PC-9 (cell line): ENCODE results near the gene INSYN2A. TPM values are rescaled to one million over a fixed set of nuclear protein-coding genes. Genes with fewer than 3 reads are reported as not detected.

Experiments used
- BruUV-seq: library from RNA; stranded (reverse); fragments of 400-500 nt; replicated peaks from 2 replicates; lab custom pipeline; 2021; lab: Mats Ljungman, UMichigan
- CTCF ChIA-PET: fragments of 300-600 bp; sonication (Branson Sonifier 250); formaldehyde crosslinking; loops from one replicate; lab custom pipeline; 2022; ENCODE audit warnings: antibody characterized with exemption; lab: Charles Lee
- POLR2A ChIA-PET: fragments of 300-600 bp; sonication (Branson Sonifier 250); formaldehyde crosslinking; loops from one replicate; lab custom pipeline; 2022; ENCODE audit warnings: antibody characterized with exemption; ENCODE audit not compliant: unreplicated experiment; lab: Charles Lee
- DNase-seq, 2 experiments: peaks; one replicate each; pipeline versions ENCODE4 v3.0.0 to v3.0.0-alpha.2; 2015 to 2022; ENCODE audit warnings: mixed read lengths in 1 of 2
- H2AFZ ChIP-seq: fragments of 200-600 bp; sonication (generic); 2 replicates; pipeline ENCODE4 v1.8.1; 2017; ENCODE audit warnings: antibody characterized with exemption
- H3F3A ChIP-seq: fragments of 200-600 bp; sonication (generic); 2 replicates; pipeline ENCODE4 v1.8.1; 2017; ENCODE audit warnings: antibody characterized with exemption, mild to moderate bottlenecking, low read depth; ENCODE audit not compliant: insufficient read depth
- H3K27ac ChIP-seq: fragments of 200-600 bp; sonication (generic); 2 replicates; pipeline ENCODE4 v1.6.1; 2016; ENCODE audit warnings: mixed run types
- H3K27me3 ChIP-seq: fragments of 200-600 bp; sonication (generic); 2 replicates; pipeline ENCODE4 v1.6.1; 2016; ENCODE audit warnings: low read depth, mixed run types; ENCODE audit not compliant: insufficient read depth
- H3K36me3 ChIP-seq: fragments of 200-600 bp; sonication (generic); 2 replicates; pipeline ENCODE4 v1.6.1; 2016; ENCODE audit warnings: low read depth, mixed run types
- H3K4me1 ChIP-seq: fragments of 200-600 bp; sonication (generic); replicated peaks from 2 replicates; pipeline ENCODE4 v1.6.1; 2016; ENCODE audit warnings: mixed run types; ENCODE audit not compliant: insufficient read depth
- H3K4me2 ChIP-seq: fragments of 200-600 bp; sonication (generic); 2 replicates; pipeline ENCODE4 v1.6.1; 2017; ENCODE audit warnings: mixed run types
- H3K4me3 ChIP-seq: fragments of 200-600 bp; sonication (generic); 2 replicates; pipeline ENCODE4 v1.6.1; 2016; ENCODE audit warnings: mixed run types
- H3K79me2 ChIP-seq: fragments of 200-600 bp; sonication (generic); 2 replicates; pipeline ENCODE4 v1.6.1; 2017; ENCODE audit warnings: low read depth, mixed run types
- H3K9me2 ChIP-seq: fragments of 200-600 bp; sonication (generic); 2 replicates; pipeline ENCODE4 v1.8.1; 2017; ENCODE audit warnings: mild to moderate bottlenecking; ENCODE audit not compliant: insufficient read depth
- H3K9me3 ChIP-seq: fragments of 200-600 bp; sonication (generic); 2 replicates; pipeline ENCODE4 v1.8.1; 2016; ENCODE audit warnings: low read depth; ENCODE audit not compliant: insufficient read depth
- H4K20me1 ChIP-seq: fragments of 200-600 bp; sonication (generic); 2 replicates; pipeline ENCODE4 v1.8.1; 2017; ENCODE audit not compliant: insufficient read depth
- EZH2 ChIP-seq: fragments of 200-600 bp; sonication (generic); IDR thresholded peaks from 2 replicates; pipeline ENCODE4 v1.8.0; 2017; ENCODE audit warnings: antibody characterized with exemption, low read depth
- intact Hi-C: fragments of 100-400 bp; cut with micrococcal nuclease; formaldehyde crosslinking; loops from one replicate; pipeline ENCODE4 v1.10.0; 2022; ENCODE audit not compliant: unreplicated experiment
- total RNA-seq: library from RNA; stranded (reverse); gene quantifications from 2 replicates; pipeline ENCODE4 v1.2.3, GENCODE V29; 2021
- TF ChIP-seq, protein P1 (sequence below): fragments of 200-600 bp; sonication (generic); conservative IDR thresholded peaks from 2 replicates; pipeline ENCODE4 v1.6.1; 2017; ENCODE audit warnings: mixed run types, antibody characterized with exemption, mild to moderate bottlenecking, moderate library complexity

INSYN2A gene
- total RNA-seq, 1 experiment from 2014 or later: not detected

DNA sequence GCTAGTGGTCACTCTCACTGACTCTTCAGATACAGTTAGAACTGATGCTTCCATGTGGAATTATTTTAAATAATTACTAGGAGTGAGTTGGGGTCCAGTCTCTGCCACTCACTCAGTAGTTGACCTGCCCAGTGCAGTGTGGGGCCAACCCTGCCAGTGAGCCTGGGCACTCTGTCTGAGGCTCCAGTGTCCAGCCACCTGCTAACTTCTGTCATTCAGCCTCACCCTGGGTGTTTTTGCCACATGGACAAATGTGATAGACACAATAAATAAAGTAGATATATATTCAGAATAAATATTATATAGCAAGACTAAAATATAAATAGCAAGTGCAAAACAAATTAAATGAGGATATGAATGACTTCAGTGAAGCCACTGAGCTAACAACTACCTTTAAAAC lies 7.2 kb downstream of the INSYN2A start:
- H3K27ac ChIP-seq: no peak overlapping the region
- POLR2A ChIA-PET: no interaction called here

GRCh38 chr10:127186813-127187212 lies 9.6 kb downstream of the INSYN2A start:
- no peak for DNase-seq

More for the DNA sequence above, 7.2 kb downstream of the INSYN2A start:
- Histone ChIP-seq H3K79me2 (no peaks in the 10 kb centered on the region), H3K4me1 (no peaks in the 10 kb centered on the region), H3K27me3 (no peaks in the 10 kb centered on the region), H4K20me1 (no peaks in the 10 kb centered on the region), H3K9me3 (no peaks in the 10 kb centered on the region), H2AFZ (no peak overlapping the region), H3K4me3 (no peak overlapping the region), H3K36me3 (no peaks in the 10 kb centered on the region), H3K9me2 (no peaks in the 10 kb centered on the region), H3K4me2 (no peak overlapping the region), H3F3A (no peaks in the 10 kb centered on the region)
- intact Hi-C loops: no loop called here
- TF ChIP-seq, protein P1, sequence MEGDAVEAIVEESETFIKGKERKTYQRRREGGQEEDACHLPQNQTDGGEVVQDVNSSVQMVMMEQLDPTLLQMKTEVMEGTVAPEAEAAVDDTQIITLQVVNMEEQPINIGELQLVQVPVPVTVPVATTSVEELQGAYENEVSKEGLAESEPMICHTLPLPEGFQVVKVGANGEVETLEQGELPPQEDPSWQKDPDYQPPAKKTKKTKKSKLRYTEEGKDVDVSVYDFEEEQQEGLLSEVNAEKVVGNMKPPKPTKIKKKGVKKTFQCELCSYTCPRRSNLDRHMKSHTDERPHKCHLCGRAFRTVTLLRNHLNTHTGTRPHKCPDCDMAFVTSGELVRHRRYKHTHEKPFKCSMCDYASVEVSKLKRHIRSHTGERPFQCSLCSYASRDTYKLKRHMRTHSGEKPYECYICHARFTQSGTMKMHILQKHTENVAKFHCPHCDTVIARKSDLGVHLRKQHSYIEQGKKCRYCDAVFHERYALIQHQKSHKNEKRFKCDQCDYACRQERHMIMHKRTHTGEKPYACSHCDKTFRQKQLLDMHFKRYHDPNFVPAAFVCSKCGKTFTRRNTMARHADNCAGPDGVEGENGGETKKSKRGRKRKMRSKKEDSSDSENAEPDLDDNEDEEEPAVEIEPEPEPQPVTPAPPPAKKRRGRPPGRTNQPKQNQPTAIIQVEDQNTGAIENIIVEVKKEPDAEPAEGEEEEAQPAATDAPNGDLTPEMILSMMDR: no peak
- no peak for TF ChIP-seq EZH2
- CTCF ChIA-PET: no interaction called here
- no peak for DNase-seq
- BruUV-seq: no TSS peak

DNA sequence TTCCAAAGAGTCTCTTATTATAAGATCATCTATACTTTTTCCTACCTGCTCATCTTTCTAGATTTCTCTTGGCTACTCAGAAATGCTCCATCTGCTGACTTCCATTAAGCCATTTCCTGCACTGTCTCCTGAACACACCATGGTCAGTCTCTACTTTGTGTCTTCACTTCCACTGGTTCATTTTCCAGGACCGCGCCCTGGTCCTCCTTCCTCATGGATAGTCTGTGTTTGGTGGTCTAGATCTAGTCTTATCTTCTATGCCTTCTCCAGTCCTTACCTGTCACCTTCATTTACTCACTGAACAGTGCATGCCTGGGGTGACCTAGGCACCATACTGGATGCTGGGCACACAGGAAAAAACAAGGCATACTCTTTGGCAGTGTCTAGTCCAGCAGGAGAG lies 11.8 kb downstream of the INSYN2A start:
- Histone ChIP-seq H3K4me2 (no peak overlapping the region), H3K27me3 (no peaks in the 10 kb centered on the region), H3F3A (no peaks in the 10 kb centered on the region), H3K4me3 (no peak overlapping the region), H3K9me3 (no peaks in the 10 kb centered on the region), H2AFZ (no peak overlapping the region), H3K36me3 (no peaks in the 10 kb centered on the region), H3K27ac (no peak overlapping the region), H3K9me2 (no peaks in the 10 kb centered on the region), H4K20me1 (no peaks in the 10 kb centered on the region), H3K79me2 (no peaks in the 10 kb centered on the region), H3K4me1 (no peaks in the 10 kb centered on the region)
- intact Hi-C loops: no loop called here
- no peak for TF ChIP-seq EZH2
- TF ChIP-seq, protein P1: no peak
- ChIA-PET POLR2A (no interaction called here), CTCF (no interaction called here)
- no peak for DNase-seq
- BruUV-seq: no TSS peak

More at GRCh38 chr10:127186813-127187212, 9.6 kb downstream of the INSYN2A start:
- no TSS peak for BruUV-seq
- Histone ChIP-seq H3K27me3 (no peaks in the 10 kb centered on the region), H3K4me3 (no peak overlapping the region), H3K27ac (no peak overlapping the region), H3K4me1 (no peaks in the 10 kb centered on the region), H3K9me2 (no peaks in the 10 kb centered on the region), H4K20me1 (no peaks in the 10 kb centered on the region), H3K9me3 (no peaks in the 10 kb centered on the region), H3K79me2 (no peaks in the 10 kb centered on the region), H2AFZ (no peak overlapping the region), H3K36me3 (no peaks in the 10 kb centered on the region), H3K4me2 (no peak overlapping the region), H3F3A (no peaks in the 10 kb centered on the region)
- TF ChIP-seq EZH2: no peak
- TF ChIP-seq, protein P1: no peak
- ChIA-PET CTCF (no interaction called here), POLR2A (no interaction called here)
- intact Hi-C loops: no loop called here
